Body of pancreas (tissue), 4 donors: ENCODE data around the gene IFT122. TPM values are rescaled to one million over a fixed set of nuclear protein-coding genes. Genes with fewer than 3 reads are reported as not detected.

Source experiments
- ATAC-seq: fragments of 150-250 bp; one replicate; pipeline ENCODE4 v1.9.1; 2016
- DNase-seq, 4 donors: peaks; one replicate each; pipeline ENCODE4 v3.0.0-alpha.2; 2019
- H3K27ac ChIP-seq, 4 donors: fragments of 200-600 bp; sonication (generic); 1 replicate in 3 of 4; 2 replicates in 1 of 4; pipeline versions ENCODE4 v1.5.1 to v1.6.1; 2016 to 2019; ENCODE audit warnings: mild to moderate bottlenecking in 1 of 4, mixed read lengths in 1 of 4, moderate library complexity in 1 of 4
- H3K27me3 ChIP-seq, 2 donors: fragments of 200-600 bp; sonication (generic); one replicate each; pipeline ENCODE4 v1.6.0; 2016; ENCODE audit warnings: mild to moderate bottlenecking in 1 of 2
- H3K36me3 ChIP-seq, 2 donors: fragments of 200-600 bp; sonication (generic); replicated peaks in 1 of 2; 2 replicates each; pipeline ENCODE4 v1.5.1; 2016; ENCODE audit warnings: low read depth in 2 of 2; ENCODE audit not compliant: insufficient read depth in 1 of 2
- H3K4me1 ChIP-seq: fragments of 200-600 bp; sonication (generic); one replicate; pipeline ENCODE4 v1.6.0; 2016
- H3K4me3 ChIP-seq, 2 donors: fragments of 200-600 bp; sonication (generic); 1 replicate in 1 of 2; 2 replicates in 1 of 2; pipeline ENCODE4 v1.5.1; 2016 to 2019
- H3K9me3 ChIP-seq, 3 donors: fragments of 200-600 bp; sonication (generic); 1 replicate in 2 of 3; 2 replicates in 1 of 3; pipeline ENCODE4 v1.5.1; 2016
- POLR2A ChIP-seq, 3 donors: fragments of 450-650 bp; IDR thresholded peaks; one replicate each; pipeline ENCODE4 v1.6.1; 2016; ENCODE audit warnings: antibody characterized with exemption in 3 of 3, mild to moderate bottlenecking in 2 of 3
- WGBS, 2 donors: methylation state at CpG; one replicate each; pipeline ENCODE4 v1.1.5; 2017; 5-methylcytosine and 5-hydroxymethylcytosine counted together
- intact Hi-C: fragments of 100-400 bp; cut with DNase I; formaldehyde crosslinking; loops from one replicate; pipeline ENCODE4 v1.15.1; 2023
- total RNA-seq, 2 donors: library from RNA; depleted of rRNA; stranded (reverse); fragments of >200 nt; gene quantifications; one replicate each; pipeline ENCODE4 v1.1.0, GENCODE V29; 2016
- TF ChIP-seq, protein P1 (sequence below), 7 experiments: fragments of 450-650 bp in 4 of 7; fragments of 200-600 bp in 3 of 7; sonication (generic) in 3 of 7; IDR thresholded peaks; one replicate each; pipeline ENCODE4 v1.5.1; 2016 to 2019; ENCODE audit warnings: antibody characterized with exemption in 7 of 7

The IFT122 gene
- total RNA-seq, 2 donors from 2014 or later = 10.5 to 34.8 TPM

DNA sequence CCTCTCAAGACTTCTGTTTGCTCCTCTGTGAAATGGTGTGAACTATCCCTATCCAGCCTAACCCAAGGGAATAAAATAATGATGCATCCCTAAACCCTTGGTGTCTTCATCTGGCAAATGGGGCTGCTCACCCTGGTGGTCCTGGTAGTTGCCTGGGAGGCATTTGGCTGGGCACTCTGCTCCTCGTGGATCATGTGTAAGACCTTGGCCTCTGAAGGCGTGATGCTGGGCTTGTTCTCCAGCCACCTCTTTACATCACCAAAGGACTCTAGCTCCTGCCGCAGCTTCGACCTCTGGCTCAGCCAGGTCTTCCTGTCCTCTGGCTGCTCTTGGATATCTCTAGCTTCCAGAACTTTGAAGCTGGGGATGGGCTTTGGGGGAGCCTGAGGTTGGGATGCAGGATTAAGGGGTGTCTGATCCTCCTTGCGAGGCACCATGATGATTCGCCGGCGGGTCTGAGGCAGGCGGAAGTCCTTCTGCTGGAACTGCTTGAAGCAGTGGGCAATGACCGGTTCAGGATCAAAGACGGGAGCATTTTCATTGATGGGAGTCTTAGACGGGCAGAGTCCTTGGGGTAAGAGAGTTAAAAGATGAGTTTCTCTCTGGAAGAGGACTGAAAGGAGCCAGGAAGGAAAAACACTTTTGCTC is 18.7 kb upstream of the IFT122 start:
- no peak for ATAC-seq
- TF ChIP-seq POLR2A (IDR thresholded peaks at IDR 0.05) = no peak
- TF ChIP-seq, protein P1, sequence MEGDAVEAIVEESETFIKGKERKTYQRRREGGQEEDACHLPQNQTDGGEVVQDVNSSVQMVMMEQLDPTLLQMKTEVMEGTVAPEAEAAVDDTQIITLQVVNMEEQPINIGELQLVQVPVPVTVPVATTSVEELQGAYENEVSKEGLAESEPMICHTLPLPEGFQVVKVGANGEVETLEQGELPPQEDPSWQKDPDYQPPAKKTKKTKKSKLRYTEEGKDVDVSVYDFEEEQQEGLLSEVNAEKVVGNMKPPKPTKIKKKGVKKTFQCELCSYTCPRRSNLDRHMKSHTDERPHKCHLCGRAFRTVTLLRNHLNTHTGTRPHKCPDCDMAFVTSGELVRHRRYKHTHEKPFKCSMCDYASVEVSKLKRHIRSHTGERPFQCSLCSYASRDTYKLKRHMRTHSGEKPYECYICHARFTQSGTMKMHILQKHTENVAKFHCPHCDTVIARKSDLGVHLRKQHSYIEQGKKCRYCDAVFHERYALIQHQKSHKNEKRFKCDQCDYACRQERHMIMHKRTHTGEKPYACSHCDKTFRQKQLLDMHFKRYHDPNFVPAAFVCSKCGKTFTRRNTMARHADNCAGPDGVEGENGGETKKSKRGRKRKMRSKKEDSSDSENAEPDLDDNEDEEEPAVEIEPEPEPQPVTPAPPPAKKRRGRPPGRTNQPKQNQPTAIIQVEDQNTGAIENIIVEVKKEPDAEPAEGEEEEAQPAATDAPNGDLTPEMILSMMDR (IDR thresholded peaks at IDR 0.05) = no peak
- Histone ChIP-seq H3K4me1 (no peaks in the 10 kb centered on the region), H3K27ac (no peak overlapping the region), H3K27me3 (no peaks in the 10 kb centered on the region), H3K9me3 (no peaks in the 10 kb centered on the region), H3K4me3 (no peak overlapping the region), H3K36me3 (no peaks in the 10 kb centered on the region)
- intact Hi-C loops = no loop called here
- DNase-seq = no peak
- WGBS, 2 donors = 88 to 89% methylated on average over 10 to 12 of the region's 12 CpGs

DNA sequence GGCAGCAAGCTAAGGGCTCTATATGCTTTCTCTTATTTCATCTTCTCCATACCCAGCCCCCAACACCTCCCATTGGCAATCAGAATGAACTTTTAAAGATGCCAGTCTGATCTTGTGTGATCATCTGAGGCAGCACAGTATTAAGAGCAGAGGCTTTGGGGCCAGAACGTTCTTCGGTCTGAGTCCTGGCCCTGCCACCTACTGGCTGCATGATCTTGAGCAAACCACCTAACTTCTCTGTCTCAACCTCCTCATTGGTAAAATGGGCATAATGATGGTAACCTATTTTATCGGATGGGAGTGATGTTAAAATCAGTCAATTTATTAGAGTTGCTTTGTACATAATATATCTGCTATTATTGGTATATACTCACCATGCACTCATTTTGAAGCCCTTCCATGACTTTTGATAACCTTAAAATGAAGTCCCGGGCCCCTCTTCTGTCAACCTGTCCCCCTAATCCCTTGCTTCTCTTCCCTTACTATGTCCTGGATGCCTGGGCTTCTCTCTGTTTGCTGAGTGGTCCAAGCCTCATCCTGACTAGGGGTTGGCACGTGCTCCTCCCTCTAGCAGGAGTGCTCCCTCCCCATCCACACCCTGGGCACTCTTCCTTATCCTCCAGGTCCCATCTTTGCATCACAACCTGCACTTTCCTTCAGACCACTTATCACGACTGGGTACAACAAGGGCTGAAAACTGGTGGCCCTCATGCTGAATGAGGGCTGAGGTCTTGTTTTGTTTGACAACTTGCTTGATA is 17.9 kb upstream of the IFT122 start:
- TF ChIP-seq, protein P1 (IDR thresholded peaks at IDR 0.05) = no peak
- no peak for TF ChIP-seq POLR2A (IDR thresholded peaks at IDR 0.05)
- Histone ChIP-seq H3K9me3 (no peaks in the 10 kb centered on the region), H3K27ac (no peak overlapping the region), H3K27me3 (no peaks in the 10 kb centered on the region), H3K4me1 (no peaks in the 10 kb centered on the region), H3K4me3 (no peak overlapping the region), H3K36me3 (no peaks in the 10 kb centered on the region)
- 81 to 90% methylated on average over 6 of the region's 6 CpGs for WGBS, 2 donors
- no peak for ATAC-seq
- DNase-seq = no peak
- intact Hi-C loops = no loop called here

DNA sequence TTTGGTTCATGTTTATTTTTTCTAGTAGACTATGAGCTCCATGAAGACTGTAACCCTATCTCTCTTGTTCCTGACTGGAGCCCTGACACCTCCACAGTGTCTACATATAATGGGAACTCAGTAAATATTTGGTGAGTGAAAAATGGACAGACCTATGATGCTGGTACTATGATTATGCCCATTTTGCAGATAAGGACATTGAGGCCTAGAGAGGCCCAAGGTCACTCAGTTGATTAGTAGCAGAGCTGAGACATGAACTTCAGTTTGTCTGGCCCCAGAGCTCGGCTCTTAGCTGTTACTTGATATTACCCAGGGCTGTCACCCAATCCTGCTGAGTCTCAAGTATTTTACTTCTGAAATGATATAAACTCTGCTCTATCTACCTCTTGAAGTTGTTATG is 17.1 kb upstream of the IFT122 start:
- DNase-seq = no peak
- ATAC-seq = no peak
- intact Hi-C loops = no loop called here
- no peak overlapping the region for H3K27ac ChIP-seq
- no peaks in the 10 kb centered on the region for H3K36me3 ChIP-seq
- H3K4me3 ChIP-seq = no peak overlapping the region
- H3K27me3 ChIP-seq = no peaks in the 10 kb centered on the region
- peaks cover 3% of the 10 kb centered on the region for H3K4me1 ChIP-seq
- TF ChIP-seq POLR2A (IDR thresholded peaks at IDR 0.05) = no peak
- TF ChIP-seq, protein P1 (IDR thresholded peaks at IDR 0.05) = no peak
- 81 to 86% methylated on average over 1 of the region's 1 CpG for WGBS, 2 donors
- H3K9me3 ChIP-seq = no peaks in the 10 kb centered on the region

DNA sequence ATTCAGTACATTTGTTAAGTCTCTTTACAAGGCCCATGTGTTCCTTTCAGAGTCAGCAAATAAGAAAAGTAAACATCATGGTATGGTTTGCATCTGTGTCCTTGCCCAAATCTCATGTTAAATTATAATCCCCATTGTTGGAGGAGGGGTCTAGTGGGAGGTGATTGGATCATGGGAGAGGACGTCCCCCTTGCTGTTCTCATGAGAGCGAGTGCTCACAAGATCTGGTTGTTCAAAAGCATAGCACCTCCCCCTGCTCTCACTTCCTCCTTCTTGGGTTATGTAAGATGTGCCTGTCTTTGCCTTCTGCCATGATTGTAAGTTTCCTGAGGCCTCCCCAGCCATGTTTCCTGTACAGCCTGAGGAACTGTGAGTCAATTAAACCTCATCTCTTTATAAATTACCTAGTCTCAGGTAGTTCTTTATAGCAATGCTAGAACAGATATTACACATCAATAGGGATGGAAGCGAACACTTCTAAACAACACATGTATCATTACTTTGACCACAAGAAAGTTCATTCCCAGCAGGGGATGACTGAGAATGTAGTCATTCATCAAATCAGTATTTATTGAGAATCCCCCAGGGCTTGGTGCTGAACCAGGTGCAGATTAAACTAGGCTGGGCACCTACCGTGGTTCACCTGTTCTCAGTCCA is 15.7 kb upstream of the IFT122 start:
- DNase-seq (peak in 2 of 4 donors; percentile 53 to 62), ATAC-seq (no peak)
- no peaks in the 10 kb centered on the region for H3K36me3 ChIP-seq
- H3K27me3 ChIP-seq = no peaks in the 10 kb centered on the region
- WGBS, 2 donors = 66 to 83% methylated on average over 4 of the region's 4 CpGs
- H3K27ac ChIP-seq = peak overlapping the region in 2 of 4 donors; percentile 33 to 34
- peaks cover 15% of the 10 kb centered on the region for H3K4me1 ChIP-seq
- no peak overlapping the region for H3K4me3 ChIP-seq
- peak in 1 of 3 donors; percentile 6 for TF ChIP-seq POLR2A (IDR thresholded peaks at IDR 0.05)
- TF ChIP-seq, protein P1 (IDR thresholded peaks at IDR 0.05) = no peak
- intact Hi-C loops = no loop called here
- no peaks in the 10 kb centered on the region for H3K9me3 ChIP-seq
